Astrocyte of the spinal cord (primary cell): Measurements from ENCODE around the gene PCDHB10.

Experiments used
- DNase-seq: peaks from one replicate; pipeline ENCODE4 v3.0.0; 2011; ENCODE audit warnings: low read depth, low spot score
- H3K4me3 ChIP-seq: 2 replicates; pipeline ENCODE4 v1.5.1; 2011; ENCODE audit warnings: low read depth, mild to moderate bottlenecking, low read length, moderate library complexity
- CTCF ChIP-seq: IDR thresholded peaks from 2 replicates; pipeline ENCODE4 v1.5.1; 2012; ENCODE audit warnings: low read depth, mild to moderate bottlenecking, low read length, inconsistent platforms
- in situ Hi-C: cut with HindIII; loops from 2 replicates; pipeline ENCODE4 v1.10.0; 2017; ENCODE audit warnings: low sequenced_read_pairs

Gene PCDHB10

GRCh38 chr5:141241496-141241895 lies 49.3 kb downstream of the PCDHB10 start:
- no peak overlapping the region for H3K4me3 ChIP-seq
- DNase-seq = no peak
- TF ChIP-seq CTCF = no peak
- in situ Hi-C loops = no loop called here
